HepG2 (cell line): ENCODE data around the gene KCNJ14. TPM values are rescaled to one million over a fixed set of nuclear protein-coding genes. Genes with fewer than 3 reads are reported as not detected.
A peak's percentile ranks its signal among the peaks of the same experiment; 100 is the strongest.

ENCODE experiments used
- CEBPG ChIP-seq: IDR thresholded peaks from 2 replicates; pipeline ENCODE4 v1.6.1; 2016
- LCORL ChIP-seq, 2 experiments: fragments of 450-650 bp in 1 of 2; sonication (generic) in 1 of 2; formaldehyde crosslinking in 1 of 2; IDR thresholded peaks; 2 replicates each; pipeline versions ENCODE4 v1.5.0 to v1.6.1; 2017 to 2020; ENCODE audit warnings: antibody characterized with exemption in 1 of 2, missing genetic modification reagents in 1 of 2
- PPARG ChIP-seq: conservative IDR thresholded peaks from 2 replicates; pipeline ENCODE4 v1.6.1; 2016; ENCODE audit warnings: missing biosample characterization, missing genetic modification reagents
- RBAK ChIP-seq: sonication (generic); formaldehyde crosslinking; IDR thresholded peaks from 2 replicates; pipeline ENCODE4 v1.5.1; 2020; ENCODE audit warnings: mild to moderate bottlenecking, missing genetic modification reagents
- SMC3 ChIP-seq: IDR thresholded peaks from 2 replicates; pipeline ENCODE4 v1.6.1; 2011; ENCODE audit warnings: low read length, improper control_type of control experiment
- STAG1 ChIP-seq: sonication (generic); formaldehyde crosslinking; IDR thresholded peaks from 2 replicates; pipeline ENCODE4 v1.4.0; 2020; ENCODE audit warnings: missing genetic modification reagents
- SUZ12 ChIP-seq: fragments of 150-350 bp; IDR thresholded peaks from 2 replicates; pipeline ENCODE4 v1.6.1; 2014; ENCODE audit warnings: low read depth, low read length
- ZNF383 ChIP-seq: sonication (generic); formaldehyde crosslinking; IDR thresholded peaks from 2 replicates; pipeline ENCODE4 v1.4.0; 2020; ENCODE audit warnings: missing genetic modification reagents, mild to moderate bottlenecking, borderline replicate concordance
- ZNF431 ChIP-seq: sonication (generic); formaldehyde crosslinking; IDR thresholded peaks from 2 replicates; pipeline ENCODE4 v1.9.0; 2022; ENCODE audit warnings: missing genetic modification reagents, low read depth, mild to moderate bottlenecking, borderline replicate concordance
- ZNF569 ChIP-seq: sonication (generic); formaldehyde crosslinking; IDR thresholded peaks from 2 replicates; pipeline ENCODE4 v1.5.0; 2020; ENCODE audit warnings: mild to moderate bottlenecking, missing genetic modification reagents, moderate library complexity, borderline replicate concordance
- ZSCAN22 ChIP-seq: sonication (generic); formaldehyde crosslinking; IDR thresholded peaks from 2 replicates; pipeline ENCODE4 v1.4.0; 2020; ENCODE audit warnings: mild to moderate bottlenecking, missing genetic modification reagents
- polyA plus RNA-seq, 8 experiments: library from polyadenylated mRNA; depleted of rRNA in 3 of 8; stranded (reverse) in 7 of 8; unstranded in 1 of 8; fragments of >200 nt; fragmentation: Illumina TruSeq in 4 of 8; extraction: Trizol in 4 of 8; gene quantifications; 2 replicates each; pipeline versions ENCODE4 v1.2.1 to v1.2.3, GENCODE V29; 2011 to 2016; ENCODE audit warnings: low read depth in 4 of 8, missing spikeins in 1 of 8, mixed read lengths in 1 of 8; ENCODE audit not compliant: insufficient read depth in 1 of 8
- total RNA-seq, 5 experiments: library from RNA; depleted of rRNA; stranded (reverse); fragments of >200 nt; fragmentation: Illumina TruSeq; extraction: Trizol; gene quantifications; 2 replicates each; pipeline ENCODE4 v1.2.3, GENCODE V29; 2016; ENCODE audit warnings: low read depth in 1 of 5
- TF ChIP-seq, protein P1 (sequence below): sonication (generic); formaldehyde crosslinking; IDR thresholded peaks from 2 replicates; pipeline ENCODE4 v1.8.1; 2022; ENCODE audit warnings: mild to moderate bottlenecking, missing genetic modification reagents
- TF ChIP-seq, protein P2 (sequence below): sonication (generic); formaldehyde crosslinking; IDR thresholded peaks from 2 replicates; pipeline ENCODE4 v1.5.0; 2020; ENCODE audit warnings: mild to moderate bottlenecking, missing genetic modification reagents, moderate library complexity
- TF ChIP-seq, protein P3 (sequence below): sonication (generic); formaldehyde crosslinking; IDR thresholded peaks from 2 replicates; pipeline ENCODE4 v1.4.0; 2020; ENCODE audit warnings: missing genetic modification reagents, low read depth, mild to moderate bottlenecking, borderline replicate concordance
- TF ChIP-seq, protein P4 (sequence below), 2 experiments: sonication (generic) in 1 of 2; formaldehyde crosslinking in 1 of 2; IDR thresholded peaks; 2 replicates each; pipeline versions ENCODE4 v1.5.1 to v1.6.1; 2011 to 2020; ENCODE audit warnings: borderline replicate concordance in 1 of 2, low read depth in 1 of 2, low read length in 1 of 2, mild to moderate bottlenecking in 1 of 2, missing genetic modification reagents in 1 of 2, moderate library complexity in 1 of 2

KCNJ14 gene
- total and polyA plus RNA-seq, 2 of the 13 experiments (the other 11 are each of a cell fraction or from before 2014, with no cell fraction given) = 0.20 to 0.51 TPM

DNA sequence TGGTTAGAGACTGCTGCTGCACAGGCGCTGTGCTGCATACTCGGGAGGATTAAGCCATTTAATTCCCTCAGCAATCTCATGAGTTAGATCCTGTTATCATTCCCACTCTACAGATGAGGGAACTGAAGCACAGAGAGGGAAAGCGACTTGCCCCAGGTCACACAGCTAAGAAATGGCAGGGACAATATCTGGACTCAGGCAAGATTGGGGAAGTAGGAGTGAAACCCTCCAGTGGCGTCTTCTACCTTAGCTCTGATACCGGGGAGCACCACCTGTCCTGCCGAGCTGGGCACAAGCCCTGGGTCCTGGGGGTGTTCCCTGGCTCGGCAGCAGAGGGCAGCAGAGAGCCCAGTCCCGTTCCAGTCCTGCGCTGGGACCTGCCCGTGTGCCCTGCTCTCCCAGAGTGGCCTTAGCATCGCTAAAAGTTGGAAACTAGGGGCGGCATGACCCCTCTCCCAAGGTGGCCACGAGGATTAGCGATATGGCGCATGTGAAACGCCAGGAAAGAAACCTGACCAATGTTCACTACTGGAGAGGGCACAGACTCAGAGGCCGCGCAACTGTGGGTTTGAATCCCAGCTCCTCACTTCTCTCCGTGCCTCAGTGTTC is 34.3 kb downstream of the KCNJ14 start (continued):
- TF ChIP-seq, protein P1, sequence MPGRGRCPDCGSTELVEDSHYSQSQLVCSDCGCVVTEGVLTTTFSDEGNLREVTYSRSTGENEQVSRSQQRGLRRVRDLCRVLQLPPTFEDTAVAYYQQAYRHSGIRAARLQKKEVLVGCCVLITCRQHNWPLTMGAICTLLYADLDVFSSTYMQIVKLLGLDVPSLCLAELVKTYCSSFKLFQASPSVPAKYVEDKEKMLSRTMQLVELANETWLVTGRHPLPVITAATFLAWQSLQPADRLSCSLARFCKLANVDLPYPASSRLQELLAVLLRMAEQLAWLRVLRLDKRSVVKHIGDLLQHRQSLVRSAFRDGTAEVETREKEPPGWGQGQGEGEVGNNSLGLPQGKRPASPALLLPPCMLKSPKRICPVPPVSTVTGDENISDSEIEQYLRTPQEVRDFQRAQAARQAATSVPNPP (CRISPR knock-in tag) = no peak
- TF ChIP-seq SUZ12 (no peak), ZNF569 (CRISPR knock-in tag) (no peak), LCORL (IDR thresholded peaks at IDR 0.05) (no peak), LCORL (CRISPR knock-in tag; IDR thresholded peaks at IDR 0.05) (peak; percentile 43; the same call in 1 of the 2 replicates), RBAK (no peak), STAG1 (peak; percentile 82), ZNF383 (CRISPR knock-in tag) (0 out of 2 replicates have a peak, but pooled peaks have one; percentile 58), PPARG (CRISPR knock-in tag) (no peak), CEBPG (no peak), ZNF431 (CRISPR knock-in tag) (no peak), SMC3 (peak; percentile 59), ZSCAN22 (0 out of 2 replicates have a peak, but pooled peaks have one; percentile 45)
- TF ChIP-seq, protein P2, sequence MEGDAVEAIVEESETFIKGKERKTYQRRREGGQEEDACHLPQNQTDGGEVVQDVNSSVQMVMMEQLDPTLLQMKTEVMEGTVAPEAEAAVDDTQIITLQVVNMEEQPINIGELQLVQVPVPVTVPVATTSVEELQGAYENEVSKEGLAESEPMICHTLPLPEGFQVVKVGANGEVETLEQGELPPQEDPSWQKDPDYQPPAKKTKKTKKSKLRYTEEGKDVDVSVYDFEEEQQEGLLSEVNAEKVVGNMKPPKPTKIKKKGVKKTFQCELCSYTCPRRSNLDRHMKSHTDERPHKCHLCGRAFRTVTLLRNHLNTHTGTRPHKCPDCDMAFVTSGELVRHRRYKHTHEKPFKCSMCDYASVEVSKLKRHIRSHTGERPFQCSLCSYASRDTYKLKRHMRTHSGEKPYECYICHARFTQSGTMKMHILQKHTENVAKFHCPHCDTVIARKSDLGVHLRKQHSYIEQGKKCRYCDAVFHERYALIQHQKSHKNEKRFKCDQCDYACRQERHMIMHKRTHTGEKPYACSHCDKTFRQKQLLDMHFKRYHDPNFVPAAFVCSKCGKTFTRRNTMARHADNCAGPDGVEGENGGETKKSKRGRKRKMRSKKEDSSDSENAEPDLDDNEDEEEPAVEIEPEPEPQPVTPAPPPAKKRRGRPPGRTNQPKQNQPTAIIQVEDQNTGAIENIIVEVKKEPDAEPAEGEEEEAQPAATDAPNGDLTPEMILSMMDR (CRISPR knock-in tag) = peak; percentile 93
- TF ChIP-seq, protein P3, sequence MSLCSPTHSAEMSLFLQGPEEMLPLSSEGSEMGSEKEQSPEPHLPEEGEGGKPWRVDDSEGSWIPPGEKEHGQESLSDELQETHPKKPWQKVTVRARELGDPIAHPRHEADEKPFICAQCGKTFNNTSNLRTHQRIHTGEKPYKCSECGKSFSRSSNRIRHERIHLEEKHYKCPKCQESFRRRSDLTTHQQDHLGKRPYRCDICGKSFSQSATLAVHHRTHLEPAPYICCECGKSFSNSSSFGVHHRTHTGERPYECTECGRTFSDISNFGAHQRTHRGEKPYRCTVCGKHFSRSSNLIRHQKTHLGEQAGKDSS (CRISPR knock-in tag) = peak; percentile 44; the same call in 1 of the 2 replicates
- TF ChIP-seq, protein P4, sequence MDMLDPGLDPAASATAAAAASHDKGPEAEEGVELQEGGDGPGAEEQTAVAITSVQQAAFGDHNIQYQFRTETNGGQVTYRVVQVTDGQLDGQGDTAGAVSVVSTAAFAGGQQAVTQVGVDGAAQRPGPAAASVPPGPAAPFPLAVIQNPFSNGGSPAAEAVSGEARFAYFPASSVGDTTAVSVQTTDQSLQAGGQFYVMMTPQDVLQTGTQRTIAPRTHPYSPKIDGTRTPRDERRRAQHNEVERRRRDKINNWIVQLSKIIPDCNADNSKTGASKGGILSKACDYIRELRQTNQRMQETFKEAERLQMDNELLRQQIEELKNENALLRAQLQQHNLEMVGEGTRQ (IDR thresholded peaks at IDR 0.05; ENCODE audit: low read depth, low read length) = no peak
- TF ChIP-seq, protein P4 (CRISPR knock-in tag; IDR thresholded peaks at IDR 0.05; ENCODE audit: borderline replicate concordance) = no peak
